ENCODE data around the gene BBS1.

DNA sequence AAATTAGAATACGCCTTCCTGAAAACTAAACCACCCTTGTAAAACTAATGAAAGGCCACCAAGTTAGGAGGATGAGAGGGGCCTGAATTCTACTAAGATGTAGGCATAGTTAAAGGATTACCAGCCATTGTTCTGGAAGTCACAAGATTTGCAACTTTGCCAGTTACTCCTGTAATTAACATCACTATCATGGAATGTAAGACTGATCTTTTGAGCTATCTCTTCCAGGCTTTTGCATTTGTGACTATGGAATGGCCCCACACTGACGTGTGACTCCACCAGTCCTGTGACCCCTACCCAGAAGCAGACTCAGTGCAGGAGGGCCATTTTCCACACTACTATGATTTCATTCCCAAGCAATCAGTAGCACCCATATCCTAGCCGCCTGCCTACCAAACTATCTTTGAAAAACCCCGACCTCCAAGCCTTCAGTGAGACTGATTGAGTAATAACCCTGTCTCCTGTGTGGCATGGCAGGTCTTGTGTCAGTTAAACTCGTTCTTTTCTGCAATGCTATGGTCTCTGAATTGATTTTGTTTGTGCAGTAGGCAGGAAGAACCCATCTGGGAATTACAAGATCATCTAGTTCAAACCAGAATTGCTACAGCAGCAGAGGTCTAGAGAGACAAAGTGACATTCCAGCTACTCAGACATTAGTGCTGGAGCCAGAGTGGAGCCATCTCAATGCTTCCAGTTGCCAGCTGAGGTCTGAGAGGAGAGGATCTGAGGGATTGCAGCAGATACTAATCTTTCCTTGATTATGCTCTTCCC, 59.8 kb downstream of the BBS1 start:
- TF ChIP-seq, protein P1, sequence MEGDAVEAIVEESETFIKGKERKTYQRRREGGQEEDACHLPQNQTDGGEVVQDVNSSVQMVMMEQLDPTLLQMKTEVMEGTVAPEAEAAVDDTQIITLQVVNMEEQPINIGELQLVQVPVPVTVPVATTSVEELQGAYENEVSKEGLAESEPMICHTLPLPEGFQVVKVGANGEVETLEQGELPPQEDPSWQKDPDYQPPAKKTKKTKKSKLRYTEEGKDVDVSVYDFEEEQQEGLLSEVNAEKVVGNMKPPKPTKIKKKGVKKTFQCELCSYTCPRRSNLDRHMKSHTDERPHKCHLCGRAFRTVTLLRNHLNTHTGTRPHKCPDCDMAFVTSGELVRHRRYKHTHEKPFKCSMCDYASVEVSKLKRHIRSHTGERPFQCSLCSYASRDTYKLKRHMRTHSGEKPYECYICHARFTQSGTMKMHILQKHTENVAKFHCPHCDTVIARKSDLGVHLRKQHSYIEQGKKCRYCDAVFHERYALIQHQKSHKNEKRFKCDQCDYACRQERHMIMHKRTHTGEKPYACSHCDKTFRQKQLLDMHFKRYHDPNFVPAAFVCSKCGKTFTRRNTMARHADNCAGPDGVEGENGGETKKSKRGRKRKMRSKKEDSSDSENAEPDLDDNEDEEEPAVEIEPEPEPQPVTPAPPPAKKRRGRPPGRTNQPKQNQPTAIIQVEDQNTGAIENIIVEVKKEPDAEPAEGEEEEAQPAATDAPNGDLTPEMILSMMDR (IDR thresholded peaks at IDR 0.05) = no peak
- TF ChIP-seq POLR2A (IDR thresholded peaks at IDR 0.05) = no peak
- no peak for TF ChIP-seq POLR2AphosphoS5 (IDR thresholded peaks at IDR 0.05; ENCODE audit: insufficient read depth in 1 of 2, low read depth in 1 of 2)

All from vagina (tissue), 2 donors.